Neural progenitor cell (in vitro differentiated cells): ENCODE measurements around the gene MAPRE3.

Source experiments
- CTCF ChIP-seq: fragments of 200-600 bp; sonication (generic); IDR thresholded peaks from 2 replicates; pipeline ENCODE4 v1.5.1; 2017; ENCODE audit warnings: antibody characterized with exemption, mild to moderate bottlenecking
- EZH2 ChIP-seq: fragments of 200-600 bp; sonication (generic); IDR thresholded peaks from 2 replicates; pipeline ENCODE4 v1.6.1; 2017; ENCODE audit warnings: antibody characterized with exemption, mild to moderate bottlenecking, moderate library complexity

GRCh38 chr2:26954135-26954534 lies 16.3 kb upstream of the MAPRE3 start:
- TF ChIP-seq EZH2, result no peak
- no peak for TF ChIP-seq CTCF
